Measurements from ENCODE around the gene ST8SIA1. TPM values are rescaled to one million over a fixed set of nuclear protein-coding genes. Genes with fewer than 3 reads are reported as not detected.
"Not testable (repeated sequence)": the region's sequence is repeated elsewhere in the genome, so short reads cannot be mapped to it uniquely, and the experiment has no call there.

Gene ST8SIA1
- total RNA-seq = 1.5 TPM
- long read RNA-seq = 0 reads

GRCh38 chr12:22334410-22335100, at the start of gene ST8SIA1:
Gene ST8SIA1, minus strand, starts transcription at chr12:22334707. Its CDS starts 475 bp downstream, at chr12:22334232.
- no peak for DNase-seq (ENCODE audit: low spot score)
- intact Hi-C loops (cut with DNase I) = loop anchor here (1.0 to 5.0 kb wide), 3 partner anchors 108 to 252 kb away; no protein-coding TSS in a partner anchor

GRCh38 chr12:22380031-22380430, 45.5 kb upstream of the ST8SIA1 start:
- intact Hi-C loops (cut with DNase I) = no loop called here
- no peak for DNase-seq (ENCODE audit: low spot score)

DNA sequence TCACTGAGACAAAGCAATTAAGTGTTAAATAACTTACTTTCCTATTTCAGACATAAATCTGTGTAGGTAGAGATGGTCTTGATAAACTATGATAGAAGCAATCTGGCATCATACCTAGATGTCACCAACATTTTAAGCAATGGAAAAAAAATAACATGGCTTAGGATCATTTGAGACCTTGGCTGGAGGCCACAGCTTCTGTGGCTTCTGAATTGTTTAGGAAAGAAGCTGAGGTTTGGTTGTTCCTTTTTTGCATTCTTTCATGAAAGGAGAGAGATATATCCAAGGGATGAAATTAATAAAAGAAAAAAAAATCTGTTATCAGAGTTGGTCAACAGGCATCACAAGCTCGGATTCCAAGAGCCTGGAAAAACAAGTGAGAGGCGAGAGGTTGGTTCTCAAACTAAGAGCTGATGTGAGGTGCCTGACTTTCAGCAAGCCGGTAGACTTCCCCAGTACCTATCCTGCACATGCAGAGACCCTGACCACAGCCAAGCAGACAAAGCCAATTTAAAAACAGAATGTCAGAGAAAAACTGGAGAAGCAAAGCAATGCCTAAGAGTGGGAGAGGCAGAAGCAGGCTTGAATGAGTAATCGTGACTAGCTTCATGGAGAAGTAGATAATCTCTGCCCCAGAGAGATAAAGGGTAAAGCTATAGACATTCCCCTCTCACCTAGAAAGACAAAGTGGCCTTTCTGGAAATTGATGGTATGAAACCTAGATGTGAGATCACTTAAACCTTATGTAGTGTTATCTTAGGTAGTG, 43.4 kb upstream of the ST8SIA1 start:
- intact Hi-C loops (cut with DNase I) = no loop called here
- no peak for DNase-seq (ENCODE audit: low spot score)

- intact Hi-C loops (cut with DNase I); DNase-seq (ENCODE audit: low spot score): not testable (repeated sequence)
These were observed 42.2 kb upstream of the ST8SIA1 start for GRCh38 chr12:22376596-22377150.

- DNase-seq (ENCODE audit: low spot score) = no peak
- intact Hi-C loops (cut with DNase I) = no loop called here
These were observed 40.0 kb upstream of the ST8SIA1 start for GRCh38 chr12:22374508-22374907.

DNA sequence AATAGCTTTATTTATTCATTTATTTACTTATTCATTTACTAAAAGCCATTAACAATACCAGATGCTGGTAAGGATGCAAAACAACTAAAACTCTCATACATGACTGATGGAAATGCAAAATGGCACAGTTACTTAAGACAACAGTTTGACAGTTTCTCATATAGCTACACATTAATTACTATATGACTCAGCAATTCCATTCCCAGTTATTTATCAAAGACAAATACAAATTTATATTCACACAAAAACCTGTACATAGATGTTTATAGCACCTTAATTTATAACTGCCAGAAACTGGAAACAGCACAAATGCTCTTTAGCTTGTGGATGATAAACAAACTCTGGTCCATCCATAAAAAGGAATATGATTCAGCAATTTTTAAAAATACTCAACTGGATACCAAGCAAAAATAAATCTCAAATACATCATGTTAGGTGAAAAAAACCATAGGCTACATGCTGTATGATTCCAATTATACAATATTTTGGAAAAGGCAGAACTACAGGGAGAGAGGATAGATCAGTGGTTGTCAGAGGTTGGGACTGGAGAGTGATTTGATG, 37.9 kb upstream of the ST8SIA1 start:
- intact Hi-C loops (cut with DNase I) = no loop called here
- DNase-seq (ENCODE audit: low spot score) = no peak

DNA sequence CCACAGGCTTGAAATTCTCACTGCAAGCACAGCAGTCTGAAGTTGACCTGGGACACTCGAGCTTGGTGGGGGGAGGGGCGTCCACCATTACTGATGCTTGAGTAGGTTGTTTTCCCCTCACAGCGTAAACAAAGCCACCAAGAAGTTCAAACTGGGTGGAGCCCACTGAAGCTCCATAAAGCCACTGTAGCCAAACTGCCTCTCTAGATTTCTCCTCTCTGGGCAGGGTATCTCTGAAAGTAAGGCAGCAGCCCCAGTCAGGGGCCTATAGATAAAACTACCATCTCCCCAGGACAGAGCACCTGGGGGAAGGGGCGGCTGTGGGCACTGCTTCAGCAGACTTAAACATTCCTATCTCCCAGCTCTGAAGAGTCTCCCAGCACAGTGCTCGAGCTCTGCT, 31.7 kb upstream of the ST8SIA1 start:
- DNase-seq (ENCODE audit: low spot score) = no peak
- intact Hi-C loops (cut with DNase I) = no loop called here

GRCh38 chr12:22361785-22362184, 27.3 kb upstream of the ST8SIA1 start:
- no peak for DNase-seq (ENCODE audit: low spot score)
- intact Hi-C loops (cut with DNase I) = no loop called here

- DNase-seq (ENCODE audit: low spot score) = no peak
- intact Hi-C loops (cut with DNase I) = no loop called here
These were observed 26.3 kb upstream of the ST8SIA1 start for GRCh38 chr12:22360774-22361173.

- intact Hi-C loops (cut with DNase I) = no loop called here
These were observed 23.0 kb upstream of the ST8SIA1 start for GRCh38 chr12:22357531-22357930.

GRCh38 chr12:22356231-22356630, 21.7 kb upstream of the ST8SIA1 start:
- intact Hi-C loops (cut with DNase I) = no loop called here
- DNase-seq (ENCODE audit: low spot score) = no peak

More at GRCh38 chr12:22357531-22357930, 23.0 kb upstream of the ST8SIA1 start:
- DNase-seq (ENCODE audit: low spot score) = no peak

GRCh38 chr12:22355011-22355580, 20.6 kb upstream of the ST8SIA1 start:
- intact Hi-C loops (cut with DNase I) = no loop called here
- DNase-seq (ENCODE audit: low spot score) = no peak

GRCh38 chr12:22353615-22354325, 19.3 kb upstream of the ST8SIA1 start:
- intact Hi-C loops (cut with DNase I) = no loop called here
- DNase-seq (ENCODE audit: low spot score) = no peak

DNA sequence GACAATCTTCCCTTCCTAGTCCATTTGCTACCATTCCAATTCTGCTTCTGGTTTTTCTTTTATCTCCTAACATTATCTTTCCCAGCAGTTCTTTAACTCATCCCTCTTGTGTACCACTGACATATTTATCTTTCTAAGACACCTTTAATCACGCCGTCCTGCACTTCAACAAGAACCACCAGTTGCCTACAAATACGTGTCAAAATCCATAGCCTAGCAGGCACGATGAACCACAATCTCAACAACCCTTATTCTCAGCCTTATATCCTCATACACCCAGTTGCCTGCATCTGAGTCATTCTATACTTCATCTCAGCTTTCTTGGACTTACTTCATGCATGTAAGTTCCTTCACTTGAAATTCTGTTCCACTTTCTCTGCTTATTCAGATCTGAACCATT, 16.4 kb upstream of the ST8SIA1 start:
- DNase-seq (ENCODE audit: low spot score) = no peak
- intact Hi-C loops (cut with DNase I) = no loop called here

GRCh38 chr12:22348208-22348607, 13.7 kb upstream of the ST8SIA1 start:
- no peak for DNase-seq (ENCODE audit: low spot score)
- intact Hi-C loops (cut with DNase I) = no loop called here

- no peak for DNase-seq (ENCODE audit: low spot score)
- intact Hi-C loops (cut with DNase I) = no loop called here
These were observed 5.6 kb upstream of the ST8SIA1 start for GRCh38 chr12:22340143-22340542.

DNA sequence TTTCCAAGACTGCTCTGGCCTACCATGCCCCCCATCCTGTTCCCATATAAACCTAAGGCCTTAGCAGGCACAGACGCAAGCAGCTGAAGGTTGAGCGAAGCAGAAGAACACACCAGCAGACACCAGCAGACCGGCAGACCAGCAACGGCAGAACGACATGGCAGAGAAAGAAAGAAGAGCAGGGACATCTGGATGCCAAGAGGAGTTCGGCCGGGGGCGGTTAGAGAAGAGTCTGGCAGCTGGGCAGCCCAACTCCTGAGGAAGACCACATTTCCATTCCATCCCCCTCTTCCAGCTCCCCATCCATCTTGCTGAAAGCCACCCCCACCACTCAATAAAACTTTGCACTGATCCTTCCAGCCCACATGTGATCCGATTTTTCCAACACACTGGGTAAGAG, 5.2 kb upstream of the ST8SIA1 start:
- no peak for DNase-seq (ENCODE audit: low spot score)
- intact Hi-C loops (cut with DNase I) = loop anchor here (5.0 kb wide), 1 partner anchor 103 kb away; no protein-coding TSS in a partner anchor

- DNase-seq (ENCODE audit: low spot score) = no peak
- intact Hi-C loops (cut with DNase I) = loop anchor here (1.0 to 5.0 kb wide), 2 partner anchors 107 to 235 kb away; no protein-coding TSS in a partner anchor
These were observed 1.3 kb upstream of the ST8SIA1 start for GRCh38 chr12:22335794-22336166.

DNA sequence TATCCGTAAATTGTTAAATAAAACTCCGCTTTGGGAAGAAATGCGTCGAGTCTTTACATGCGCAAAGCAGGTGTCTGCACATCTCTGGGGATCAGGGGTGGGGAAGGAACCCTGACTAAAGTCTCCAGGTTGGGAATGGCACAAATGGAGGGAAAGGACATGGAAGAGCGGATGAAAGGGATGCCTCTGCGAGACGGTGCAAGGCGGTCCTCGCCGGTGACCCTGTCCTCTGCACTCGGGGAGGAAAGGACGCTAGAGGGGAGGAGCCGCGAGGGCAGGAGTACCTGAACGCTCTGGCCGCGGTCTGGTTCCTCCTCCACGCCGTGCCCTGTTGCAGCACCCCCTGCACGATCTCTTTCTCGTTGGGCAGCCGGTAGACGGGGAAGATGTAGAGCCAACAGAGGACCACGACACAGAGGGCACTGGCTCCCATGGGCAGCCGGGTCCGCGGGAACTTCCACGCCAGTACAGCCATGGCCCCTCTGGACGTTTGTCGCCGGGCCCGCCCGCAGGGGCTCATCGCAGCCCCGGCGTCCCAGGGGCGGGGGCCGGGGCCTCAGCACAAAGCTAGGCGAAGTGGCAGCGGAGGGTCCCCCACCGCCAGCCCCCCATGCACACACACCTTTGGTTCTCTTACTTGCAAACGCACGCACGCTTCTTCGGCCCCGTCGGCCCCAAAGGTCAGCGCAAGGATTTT, 646 bp downstream of the ST8SIA1 start:
- no peak for DNase-seq (ENCODE audit: low spot score)
- intact Hi-C loops (cut with DNase I) = loop anchor here (5.0 kb wide), 1 partner anchor 252 kb away; no protein-coding TSS in a partner anchor
